Gastroesophageal sphincter (tissue), 3 donors: ENCODE measurements around the gene AFG3L2.

Experiments used
- EP300 ChIP-seq: sonication (generic); formaldehyde crosslinking; IDR thresholded peaks from one replicate; pipeline ENCODE4 v1.6.1; 2017; ENCODE audit warnings: antibody characterized with exemption, mild to moderate bottlenecking
- POLR2AphosphoS5 ChIP-seq: sonication (generic); formaldehyde crosslinking; IDR thresholded peaks from one replicate; pipeline ENCODE4 v1.6.1; 2017; ENCODE audit warnings: antibody characterized with exemption
- TF ChIP-seq, protein P1 (sequence below), 4 experiments: fragments of 200-600 bp in 2 of 4; fragments of 450-650 bp in 2 of 4; sonication (generic) in 1 of 4; IDR thresholded peaks; one replicate each; pipeline ENCODE4 v1.5.1; 2017 to 2019; ENCODE audit warnings: antibody characterized with exemption in 4 of 4, mild to moderate bottlenecking in 2 of 4, moderate library complexity in 2 of 4

DNA sequence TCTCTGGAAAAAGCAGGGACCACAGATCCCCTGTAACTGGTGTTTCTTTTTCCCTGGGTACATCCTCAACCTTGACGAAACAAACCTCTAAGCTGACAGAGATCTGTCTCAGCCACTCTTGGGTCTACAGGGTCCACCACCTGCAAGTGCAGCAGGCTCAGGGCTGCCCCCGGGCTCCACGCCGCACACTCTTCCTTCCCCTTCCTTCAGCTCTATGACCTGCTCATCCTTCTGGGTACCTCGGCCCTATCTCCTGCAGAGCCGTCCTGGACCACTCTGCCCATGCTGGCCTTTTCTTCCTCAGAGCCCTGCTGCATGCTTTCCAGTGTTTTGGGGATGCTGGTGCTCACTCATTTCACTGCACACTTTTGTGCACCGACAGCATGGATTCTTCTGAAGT, 41.5 kb downstream of the AFG3L2 start:
- TF ChIP-seq, protein P1, sequence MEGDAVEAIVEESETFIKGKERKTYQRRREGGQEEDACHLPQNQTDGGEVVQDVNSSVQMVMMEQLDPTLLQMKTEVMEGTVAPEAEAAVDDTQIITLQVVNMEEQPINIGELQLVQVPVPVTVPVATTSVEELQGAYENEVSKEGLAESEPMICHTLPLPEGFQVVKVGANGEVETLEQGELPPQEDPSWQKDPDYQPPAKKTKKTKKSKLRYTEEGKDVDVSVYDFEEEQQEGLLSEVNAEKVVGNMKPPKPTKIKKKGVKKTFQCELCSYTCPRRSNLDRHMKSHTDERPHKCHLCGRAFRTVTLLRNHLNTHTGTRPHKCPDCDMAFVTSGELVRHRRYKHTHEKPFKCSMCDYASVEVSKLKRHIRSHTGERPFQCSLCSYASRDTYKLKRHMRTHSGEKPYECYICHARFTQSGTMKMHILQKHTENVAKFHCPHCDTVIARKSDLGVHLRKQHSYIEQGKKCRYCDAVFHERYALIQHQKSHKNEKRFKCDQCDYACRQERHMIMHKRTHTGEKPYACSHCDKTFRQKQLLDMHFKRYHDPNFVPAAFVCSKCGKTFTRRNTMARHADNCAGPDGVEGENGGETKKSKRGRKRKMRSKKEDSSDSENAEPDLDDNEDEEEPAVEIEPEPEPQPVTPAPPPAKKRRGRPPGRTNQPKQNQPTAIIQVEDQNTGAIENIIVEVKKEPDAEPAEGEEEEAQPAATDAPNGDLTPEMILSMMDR (IDR thresholded peaks at IDR 0.05), result no peak
- TF ChIP-seq EP300, result no peak
- no peak for TF ChIP-seq POLR2AphosphoS5
